GM21786 (cell line): ENCODE data around the gene PRAMEF11.

Experiments
- ATAC-seq: cut with Tn5 transposase; IDR thresholded peaks from one replicate; pipeline ENCODE4 v1.9.1; 2021; ENCODE audit not compliant: unreplicated experiment

The PRAMEF11 gene

GRCh38 chr1:12774801-12775345 lies 56.3 kb downstream of the PRAMEF11 start:
- no peak for ATAC-seq
